ENCODE data around the gene TRAPPC12.

DNA sequence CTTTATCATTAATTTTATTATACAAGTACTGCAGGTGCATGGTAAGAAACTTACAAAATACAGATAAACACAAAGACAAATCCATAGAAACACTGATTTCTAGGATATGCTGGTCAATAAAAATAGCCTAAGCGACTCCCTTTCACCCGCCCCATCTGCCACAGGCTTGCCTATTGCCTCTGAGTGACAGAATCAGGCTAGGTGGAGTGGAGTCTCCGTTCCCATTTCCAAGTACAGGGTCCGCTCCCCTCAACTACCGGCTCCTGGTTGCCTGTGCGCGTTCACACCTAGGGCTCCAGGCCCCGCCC is 201 bp upstream of the TRAPPC12 start:
- TF ChIP-seq, protein P1, sequence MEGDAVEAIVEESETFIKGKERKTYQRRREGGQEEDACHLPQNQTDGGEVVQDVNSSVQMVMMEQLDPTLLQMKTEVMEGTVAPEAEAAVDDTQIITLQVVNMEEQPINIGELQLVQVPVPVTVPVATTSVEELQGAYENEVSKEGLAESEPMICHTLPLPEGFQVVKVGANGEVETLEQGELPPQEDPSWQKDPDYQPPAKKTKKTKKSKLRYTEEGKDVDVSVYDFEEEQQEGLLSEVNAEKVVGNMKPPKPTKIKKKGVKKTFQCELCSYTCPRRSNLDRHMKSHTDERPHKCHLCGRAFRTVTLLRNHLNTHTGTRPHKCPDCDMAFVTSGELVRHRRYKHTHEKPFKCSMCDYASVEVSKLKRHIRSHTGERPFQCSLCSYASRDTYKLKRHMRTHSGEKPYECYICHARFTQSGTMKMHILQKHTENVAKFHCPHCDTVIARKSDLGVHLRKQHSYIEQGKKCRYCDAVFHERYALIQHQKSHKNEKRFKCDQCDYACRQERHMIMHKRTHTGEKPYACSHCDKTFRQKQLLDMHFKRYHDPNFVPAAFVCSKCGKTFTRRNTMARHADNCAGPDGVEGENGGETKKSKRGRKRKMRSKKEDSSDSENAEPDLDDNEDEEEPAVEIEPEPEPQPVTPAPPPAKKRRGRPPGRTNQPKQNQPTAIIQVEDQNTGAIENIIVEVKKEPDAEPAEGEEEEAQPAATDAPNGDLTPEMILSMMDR (IDR thresholded peaks at IDR 0.05), result no peak
- no peak for TF ChIP-seq ZFX (IDR thresholded peaks at IDR 0.05; ENCODE audit: borderline replicate concordance)

All from 22Rv1 (cell line).